Stimulated activated CD4-positive, alpha-beta T cell treated with anti-CD3 and anti-CD28 coated beads, Interleukin-15, amount 100 ng/mL, for 24 hours (primary cell): Measurements from ENCODE around the gene SLC15A3.
"Not testable (repeated sequence)": the region's sequence is repeated elsewhere in the genome, so short reads cannot be mapped to it uniquely, and the experiment has no call there.

Experiments
- DNase-seq: peaks from one replicate; pipeline ENCODE4 v3.0.0-alpha.2; 2020

Gene SLC15A3

DNA sequence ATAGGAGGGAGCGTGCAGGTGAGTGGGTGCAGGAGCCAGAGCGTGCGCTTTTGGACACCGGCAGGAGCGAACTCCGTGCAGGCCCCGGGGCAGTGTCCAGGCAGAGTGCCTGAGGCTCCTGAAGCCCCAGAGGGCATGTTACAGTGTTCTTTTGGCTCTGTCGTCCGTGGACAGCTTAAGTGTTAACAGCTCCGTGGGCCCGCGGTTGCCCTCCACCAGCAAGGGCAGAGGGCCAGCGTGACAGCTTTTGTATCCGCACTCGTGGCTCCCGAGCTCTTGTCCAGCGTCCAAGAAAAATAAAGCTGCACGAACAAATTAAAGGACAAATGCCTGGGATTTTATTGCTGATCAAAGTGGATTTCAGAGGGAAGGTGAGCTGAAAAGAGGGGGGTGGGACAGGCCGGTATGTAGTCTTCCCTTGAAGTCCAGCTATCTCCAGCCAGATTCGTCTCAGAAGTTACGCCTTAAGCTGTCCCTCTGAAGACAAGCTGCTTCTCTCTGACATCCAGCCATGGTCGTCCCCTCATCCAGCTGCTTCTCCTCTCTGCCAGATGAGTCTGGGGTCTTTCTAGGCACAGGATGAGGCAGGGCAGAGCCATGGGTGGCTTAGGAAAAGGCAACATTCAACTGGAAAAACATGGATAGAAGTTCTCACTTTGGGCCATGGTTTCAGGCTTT lies 39.0 kb downstream of the SLC15A3 start:
- DNase-seq: no peak

DNA sequence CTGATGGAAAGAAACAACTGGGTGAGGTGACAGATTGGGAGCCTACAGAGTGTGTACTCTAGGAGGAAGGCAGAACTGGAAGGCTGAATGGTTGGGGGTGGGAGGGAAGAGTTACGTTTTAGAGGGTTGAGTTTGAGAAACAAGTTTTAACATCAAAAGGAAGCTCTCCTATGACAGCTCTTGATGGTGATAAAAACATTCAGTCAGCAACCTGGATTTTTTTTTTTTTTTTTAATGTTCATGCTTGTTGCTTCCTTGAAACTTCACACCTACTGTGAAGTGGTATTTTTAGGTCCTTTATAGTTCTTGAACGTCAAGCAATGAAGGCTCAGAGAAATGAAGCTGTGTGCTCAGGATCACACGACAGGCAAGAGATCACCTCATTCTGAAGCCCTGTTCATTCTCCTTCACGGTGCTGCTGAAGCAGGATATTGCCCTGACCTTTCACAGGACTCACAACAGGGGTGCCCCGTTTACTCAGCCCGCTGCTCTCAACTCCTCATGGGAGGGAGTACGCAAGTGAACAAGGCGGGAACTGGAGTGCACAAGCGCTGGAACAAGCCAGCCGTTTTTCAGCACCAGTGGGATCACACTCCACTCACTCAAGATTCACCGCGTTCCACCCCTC lies 39.6 kb downstream of the SLC15A3 start:
- no peak for DNase-seq

DNA sequence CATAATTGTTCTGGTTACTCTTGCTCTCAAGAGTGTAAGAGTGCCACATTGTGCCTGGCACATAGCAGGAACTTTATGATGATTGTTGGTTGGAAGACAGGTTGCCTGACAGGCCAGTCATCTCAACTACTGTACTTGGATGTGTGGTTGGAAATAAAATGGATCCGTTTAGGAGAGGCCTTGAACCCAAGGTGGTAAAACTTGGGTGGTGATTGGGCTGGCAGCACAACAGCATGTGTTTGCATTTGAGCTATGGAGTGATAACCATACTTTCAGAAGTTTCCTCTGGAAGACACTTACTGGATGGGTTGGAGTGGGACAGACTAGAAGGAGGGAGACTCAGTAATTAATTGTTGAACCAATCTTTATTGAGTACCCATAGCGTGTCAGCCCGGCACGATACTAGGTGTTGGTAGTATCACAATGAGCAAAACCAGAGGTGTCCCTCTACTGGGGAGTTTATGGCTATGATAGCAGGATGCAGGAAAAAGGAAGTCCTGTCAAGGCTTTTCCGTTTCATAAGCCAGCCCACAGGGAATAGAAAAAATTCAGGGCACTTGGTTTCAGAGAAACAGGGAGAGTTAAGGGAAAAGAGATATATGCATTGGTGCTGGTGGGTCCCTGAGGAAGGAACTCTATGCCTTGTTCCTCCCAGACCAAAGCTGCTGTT lies 41.1 kb downstream of the SLC15A3 start:
- no peak for DNase-seq

DNA sequence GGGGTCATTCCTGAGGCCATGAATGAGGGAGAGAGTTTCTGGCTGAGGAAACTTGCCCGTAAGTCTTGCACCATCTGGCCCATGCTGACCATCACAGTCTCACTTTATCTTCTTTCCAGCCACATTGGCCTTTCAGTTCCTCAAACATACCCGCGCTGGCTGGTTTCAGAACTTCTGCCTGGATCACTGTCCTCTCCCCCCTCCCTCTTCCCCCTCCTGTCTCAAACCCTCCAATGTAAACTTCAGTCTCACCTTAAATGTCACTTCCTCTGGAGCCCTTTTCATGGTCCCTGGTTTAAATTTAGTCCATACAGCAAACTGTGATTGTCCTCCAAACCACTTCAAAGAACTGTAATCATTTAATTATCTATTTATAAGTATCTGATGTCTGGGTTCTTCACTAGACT lies 41.7 kb downstream of the SLC15A3 start:
- no peak for DNase-seq

DNA sequence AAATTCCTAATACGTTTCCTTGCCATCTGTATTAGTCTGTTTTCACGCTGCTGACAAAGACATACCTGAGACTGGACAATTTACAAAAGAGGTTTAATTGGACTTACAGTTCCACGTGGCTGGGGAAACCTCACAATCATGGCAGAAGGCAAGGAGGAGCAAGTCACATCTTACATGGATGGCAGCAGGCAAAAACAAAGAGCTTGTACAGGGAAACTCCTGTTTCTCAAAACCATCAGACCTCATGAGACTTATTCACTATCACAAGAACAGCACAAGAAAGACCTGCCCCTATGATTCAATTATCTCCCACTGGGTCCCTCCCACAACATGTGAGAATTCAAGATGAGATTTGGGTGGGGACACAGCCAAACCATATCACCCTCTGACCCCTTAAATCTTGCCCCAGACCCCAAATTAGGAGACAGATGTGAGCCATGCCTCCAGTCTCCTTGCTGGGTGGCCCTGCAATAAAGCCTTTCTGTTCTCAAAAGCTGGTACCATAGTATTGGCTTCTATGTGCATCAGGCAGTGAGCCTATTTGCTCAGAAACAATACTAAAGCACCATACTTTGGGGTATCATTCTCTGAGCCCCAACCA lies 42.2 kb downstream of the SLC15A3 start:
- DNase-seq: not testable (repeated sequence)

DNA sequence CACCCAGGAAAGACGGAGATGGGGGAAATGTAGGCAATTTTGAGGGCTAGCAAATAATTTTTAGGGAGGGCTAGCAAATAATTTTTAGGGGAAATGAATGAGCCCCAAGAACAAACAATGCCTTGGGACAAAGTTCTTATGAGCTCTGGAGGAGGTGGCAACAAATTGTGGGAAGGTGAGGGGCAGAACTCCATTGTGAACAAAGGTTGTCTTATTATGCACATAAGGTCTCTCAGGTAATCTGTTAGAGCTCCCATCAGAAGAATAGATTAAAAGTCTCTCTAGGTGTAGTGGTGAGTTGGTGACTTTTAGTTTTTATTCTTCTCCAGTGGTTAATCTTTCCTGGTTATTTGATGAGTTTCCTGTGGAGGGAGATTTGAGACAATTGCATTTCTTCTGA lies 43.2 kb downstream of the SLC15A3 start:
- no peak for DNase-seq

DNA sequence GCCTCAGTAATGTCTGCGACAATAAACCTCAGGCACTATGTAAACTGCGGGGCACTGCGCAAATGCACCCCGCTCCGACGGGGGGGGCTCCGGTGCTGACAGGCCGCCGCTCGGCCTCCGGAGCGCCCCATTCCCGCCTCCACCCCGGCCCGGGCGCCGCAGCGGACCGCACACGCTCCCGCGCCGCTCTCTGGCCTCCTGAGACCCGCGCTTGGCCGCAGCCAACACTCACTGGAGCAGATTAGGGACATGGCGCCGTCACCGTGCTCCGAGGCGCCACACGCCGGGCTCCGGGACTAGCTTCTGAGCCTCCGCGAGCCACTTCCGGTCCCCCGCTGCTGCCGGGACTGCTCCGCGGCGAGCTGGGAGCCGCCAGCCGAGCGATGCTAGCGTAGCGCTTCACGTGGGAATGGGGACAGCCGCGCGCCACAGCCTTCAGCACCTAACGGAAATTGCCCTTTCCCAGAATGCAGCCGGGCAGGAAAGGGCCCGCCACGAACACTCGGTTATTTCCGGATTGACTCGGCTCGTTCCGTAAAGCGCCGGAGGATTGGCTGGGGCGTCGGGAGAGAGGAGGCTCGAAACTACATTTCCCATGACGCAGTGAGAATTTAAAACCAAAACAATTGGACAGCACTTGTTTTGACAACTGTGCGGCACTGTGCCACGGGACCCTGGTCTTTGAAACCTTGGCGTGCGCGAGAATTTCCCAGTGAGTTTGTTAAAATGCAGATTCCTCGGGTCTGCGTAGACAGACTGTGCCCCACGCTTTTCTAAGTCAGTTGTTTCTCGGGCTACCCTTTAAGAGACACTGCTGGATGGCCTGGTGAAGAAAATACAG lies 45.6 kb downstream of the SLC15A3 start, which contains the start of gene PRPF19:
TSS of gene PRPF19 (minus strand) at position 454 of the 841 bp plus-strand sequence. CDS start at position 251, 203 bp downstream.
- peak; percentile 98 for DNase-seq

DNA sequence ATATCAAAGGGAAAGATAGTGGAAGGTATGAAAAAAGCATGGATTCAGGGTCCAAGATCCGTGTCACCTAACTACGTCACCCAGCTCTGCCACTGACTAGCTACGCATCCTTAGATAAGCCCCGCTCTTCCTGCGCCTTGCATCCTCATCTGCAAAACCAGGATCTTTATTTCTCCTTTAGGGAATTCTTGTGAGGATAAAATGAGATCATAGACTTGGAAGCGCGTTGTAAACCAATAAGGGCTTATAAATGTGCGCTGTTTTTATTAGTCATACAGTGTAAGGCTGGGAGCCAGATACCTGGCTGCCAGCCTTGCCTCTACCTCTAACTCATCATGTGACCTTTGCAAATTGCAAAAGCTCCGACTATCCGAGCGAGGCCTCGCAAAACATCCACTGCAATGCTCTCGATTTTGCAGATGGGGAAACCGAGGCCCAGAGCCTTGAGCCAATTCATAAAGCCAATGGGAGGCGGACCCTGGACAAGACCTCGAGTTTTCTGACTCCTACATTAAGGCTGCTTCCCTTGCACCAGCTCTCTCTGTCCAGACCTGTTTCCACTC lies 46.3 kb downstream of the SLC15A3 start:
- DNase-seq: peak; percentile 33

DNA sequence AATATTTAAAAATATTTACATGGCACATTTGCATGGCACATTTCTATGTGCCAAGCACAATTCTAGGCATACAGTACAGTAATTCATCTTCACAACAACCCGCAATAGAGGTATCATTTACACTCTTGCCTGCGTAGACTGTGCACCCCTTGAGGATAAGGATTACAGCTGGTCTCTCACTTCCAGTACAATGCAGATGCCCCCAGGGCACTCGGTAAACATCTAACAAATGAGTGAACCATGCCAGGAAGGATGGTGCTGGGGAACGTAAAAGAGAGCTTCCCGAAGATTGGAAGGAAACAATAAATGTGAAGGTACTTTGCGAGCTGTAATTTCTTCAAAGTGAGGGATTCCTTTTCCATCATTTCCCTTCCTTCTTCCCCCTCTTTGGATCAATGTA lies 46.9 kb downstream of the SLC15A3 start:
- DNase-seq: no peak

DNA sequence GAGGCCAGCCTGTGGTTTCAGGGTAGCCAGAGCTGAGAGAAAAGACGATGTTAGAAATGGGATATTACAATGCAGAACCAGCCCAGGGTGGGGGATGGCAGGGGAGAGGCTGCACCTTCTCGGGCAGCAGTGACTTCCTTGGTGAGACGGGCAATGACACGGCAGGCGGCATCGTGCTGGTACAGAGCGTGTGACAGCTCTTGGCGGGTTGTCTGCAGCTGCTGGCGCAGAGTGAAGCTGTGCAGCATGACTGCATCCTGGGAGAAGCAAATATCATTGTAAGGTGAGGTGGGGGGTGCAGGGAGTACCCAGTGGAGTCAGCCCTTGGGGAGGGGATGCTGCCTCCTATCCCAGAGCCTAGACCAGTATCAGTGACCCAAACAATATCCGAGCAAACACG lies 49.4 kb downstream of the SLC15A3 start:
- no peak for DNase-seq

DNA sequence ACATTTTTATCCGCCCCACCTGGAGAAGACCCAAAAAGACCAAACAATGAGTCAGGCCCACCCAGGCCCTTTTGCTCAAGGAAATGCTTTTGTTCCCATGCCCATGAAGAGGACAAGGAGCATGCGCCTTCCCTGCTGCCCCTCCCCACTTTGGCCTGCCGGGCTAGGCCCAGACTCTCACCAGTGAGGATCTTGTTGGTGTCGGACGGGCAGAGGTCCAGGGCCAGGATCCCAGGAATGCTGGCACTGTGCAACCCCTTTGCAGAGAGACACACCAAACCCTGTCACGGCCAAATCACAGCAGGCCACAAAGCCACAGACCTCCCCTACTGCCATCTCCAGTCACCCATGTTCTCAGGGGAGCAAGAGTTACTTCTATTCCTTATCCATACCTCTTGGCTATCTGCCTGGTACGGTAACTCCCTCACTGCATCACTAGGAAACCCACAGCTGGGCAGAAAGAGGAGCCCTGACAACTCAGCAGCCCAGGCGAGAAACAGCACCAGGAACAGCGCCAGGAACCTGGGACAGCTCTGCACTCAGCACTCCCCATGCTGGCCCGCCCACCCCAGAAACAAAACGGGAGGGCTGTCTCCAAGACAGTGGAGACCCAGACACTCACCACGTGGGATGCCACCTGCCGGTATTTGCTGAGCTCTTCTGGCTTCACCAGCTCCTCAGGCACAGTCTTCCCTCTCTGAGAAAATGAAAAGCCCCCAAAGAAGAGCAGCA lies 51.1 kb downstream of the SLC15A3 start:
- no peak for DNase-seq

DNA sequence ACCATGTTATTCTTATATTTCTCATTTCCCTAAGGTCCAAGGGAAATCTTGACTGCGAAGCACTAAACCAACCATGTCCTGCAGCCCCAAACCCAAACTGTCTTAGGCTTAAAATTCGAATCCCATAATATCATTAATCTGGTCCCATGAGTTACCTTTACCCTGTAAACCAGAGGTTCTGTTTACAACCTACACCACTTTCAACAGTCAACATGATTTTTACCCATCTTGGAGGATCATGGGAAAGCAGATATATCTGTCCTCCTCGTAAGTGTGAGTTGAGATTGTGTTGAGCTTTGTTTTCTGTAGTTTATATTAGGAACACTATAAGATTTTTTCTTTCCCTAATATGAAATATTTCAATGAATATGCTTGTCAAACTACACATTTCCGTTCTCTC lies 52.0 kb downstream of the SLC15A3 start:
- no peak for DNase-seq

DNA sequence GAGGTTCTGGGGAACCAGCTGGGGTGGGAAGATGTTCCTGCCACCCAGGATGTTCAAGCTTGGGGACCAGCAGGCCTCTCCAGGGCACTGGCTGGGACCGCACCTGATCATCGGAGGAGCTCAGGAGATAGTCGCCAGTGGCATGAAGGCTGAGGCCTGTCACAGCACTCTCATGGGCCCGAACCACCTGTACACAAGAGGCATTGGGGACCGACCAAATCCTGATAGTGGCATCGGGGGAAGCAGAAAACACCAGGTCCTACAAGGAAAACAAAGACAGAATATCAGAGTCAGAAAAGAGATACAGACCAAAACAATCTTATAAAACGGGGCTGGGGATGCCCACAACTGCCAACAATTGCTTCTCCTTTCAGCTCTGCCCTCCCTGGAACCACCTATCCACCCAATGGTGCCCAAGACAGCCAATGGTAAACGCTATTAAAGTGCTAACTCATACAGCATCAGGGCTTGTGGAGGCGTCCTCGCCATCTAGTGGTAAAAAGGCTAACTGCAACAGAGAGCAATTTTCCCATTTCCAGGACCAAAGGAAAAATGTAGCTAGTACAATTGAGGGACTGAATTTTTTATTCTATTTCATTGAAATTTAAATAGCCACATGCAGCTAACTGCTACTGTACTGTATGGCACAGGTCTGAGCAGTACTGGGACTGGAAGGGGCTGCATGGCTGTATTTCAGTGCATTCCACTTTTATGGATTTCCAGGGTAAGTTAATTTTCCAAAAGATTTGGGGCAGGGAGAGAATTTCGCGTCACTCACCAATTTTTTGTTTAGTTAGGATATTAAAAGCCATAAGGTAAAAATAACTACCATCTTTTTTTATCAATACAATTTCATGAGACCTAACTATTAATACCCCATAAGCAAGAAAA lies 52.7 kb downstream of the SLC15A3 start:
- DNase-seq: peak; percentile 26

DNA sequence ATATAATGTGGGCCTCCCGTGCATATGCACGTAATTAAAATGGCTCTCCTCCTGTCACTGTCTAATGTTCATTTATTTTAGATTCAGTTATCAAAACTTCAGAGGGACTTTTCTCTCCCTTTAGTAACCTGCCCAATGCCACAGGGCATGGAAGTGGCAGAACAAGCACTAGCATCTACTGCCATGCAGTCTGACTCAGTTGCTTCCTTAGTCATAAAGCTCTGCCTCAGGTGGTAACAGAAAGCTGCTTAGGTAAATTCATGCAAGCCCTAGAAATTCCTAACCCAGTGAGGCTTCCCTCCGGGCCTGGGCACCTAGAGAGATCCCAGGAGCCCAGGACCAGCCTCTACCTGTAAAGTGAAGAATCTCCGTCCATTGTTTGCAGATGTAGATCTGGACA lies 54.5 kb downstream of the SLC15A3 start:
- DNase-seq: no peak

DNA sequence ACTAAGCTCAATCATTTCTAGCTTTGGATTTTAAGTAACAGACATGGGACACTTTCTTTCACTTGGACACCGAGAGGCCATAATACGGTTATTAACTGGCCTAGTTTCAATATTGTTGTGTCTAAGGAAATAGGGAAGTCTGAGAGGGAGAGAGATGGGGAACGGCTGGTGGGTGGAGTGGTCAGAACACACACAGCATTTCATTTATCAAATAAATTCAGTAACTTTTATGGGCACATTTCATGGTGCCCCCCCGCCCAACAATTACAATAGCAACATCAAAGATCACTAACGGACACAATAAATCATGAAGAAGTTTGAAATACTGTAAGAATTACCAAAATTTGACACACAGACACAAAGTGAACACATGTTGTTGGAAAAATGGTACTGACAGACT lies 56.3 kb downstream of the SLC15A3 start:
- no peak for DNase-seq

DNA sequence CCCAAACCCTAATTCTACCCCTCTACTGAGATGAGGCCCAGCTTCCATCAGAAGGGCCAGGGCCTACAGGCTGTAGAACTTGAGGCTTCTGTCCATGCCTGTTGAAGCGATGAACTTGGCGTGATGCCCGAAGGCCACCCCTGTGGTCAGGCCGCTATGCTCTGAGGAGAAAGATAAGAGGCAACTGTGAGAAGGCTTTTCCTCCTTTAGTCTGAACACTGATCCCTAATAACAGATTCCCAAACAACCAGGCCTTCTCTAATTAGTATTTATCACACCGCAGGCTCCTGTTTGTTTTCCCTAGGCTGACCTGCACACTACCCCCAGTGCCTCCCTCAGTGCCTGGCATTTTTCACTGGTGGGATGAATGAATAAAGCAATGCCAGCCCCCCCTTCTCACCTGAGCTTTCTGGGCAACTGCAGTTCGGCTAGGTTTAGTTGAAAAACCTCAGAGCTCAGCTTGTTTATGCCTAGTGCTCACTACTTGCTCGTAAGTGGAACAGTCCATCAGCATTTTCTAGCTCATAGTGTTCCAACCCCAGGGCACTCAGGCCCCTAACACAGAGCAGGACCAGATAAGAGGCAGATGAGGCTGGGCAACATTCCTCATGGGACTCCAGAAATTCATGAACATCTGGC lies 60.8 kb downstream of the SLC15A3 start:
- no peak for DNase-seq

DNA sequence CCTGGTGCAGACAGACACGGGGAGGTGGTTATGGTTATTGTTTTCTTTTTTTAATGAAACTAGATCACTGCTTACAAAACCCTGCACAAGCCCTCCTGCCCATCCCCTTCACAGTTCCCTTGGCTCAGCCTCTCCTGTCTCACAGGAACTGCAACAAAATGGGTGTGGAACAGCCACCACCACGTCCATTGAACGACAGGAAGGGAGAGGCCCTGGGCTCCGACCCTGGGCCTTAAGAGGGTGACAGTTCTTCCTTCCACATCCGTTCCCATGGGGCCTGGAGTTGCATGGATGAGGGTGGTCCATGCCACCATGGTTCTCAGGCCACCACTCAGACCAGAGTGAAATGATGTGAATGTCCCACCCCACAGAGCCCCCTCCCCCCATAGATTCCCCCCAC lies 61.3 kb downstream of the SLC15A3 start:
- DNase-seq: no peak

DNA sequence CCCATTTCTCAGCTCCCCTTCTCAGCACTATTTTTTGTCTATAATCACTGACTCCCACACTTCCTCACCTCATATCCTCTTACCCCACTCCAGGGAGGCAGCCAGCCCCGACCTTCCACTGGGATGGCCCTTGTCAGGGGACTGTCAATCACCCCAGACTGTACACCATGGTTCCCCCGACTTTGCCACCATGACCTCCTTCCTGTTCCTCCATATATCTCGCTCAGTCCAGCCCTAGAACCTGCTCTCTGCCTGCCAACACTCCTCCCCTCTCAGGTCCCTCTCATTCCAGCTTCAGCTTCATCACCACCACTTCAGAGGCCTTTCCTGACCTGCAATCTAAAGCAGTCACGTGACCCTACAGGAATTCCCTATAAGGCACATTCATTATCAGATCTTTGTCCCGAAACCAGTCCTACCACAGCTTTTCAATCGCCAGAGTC lies 62.1 kb downstream of the SLC15A3 start:
- no peak for DNase-seq

DNA sequence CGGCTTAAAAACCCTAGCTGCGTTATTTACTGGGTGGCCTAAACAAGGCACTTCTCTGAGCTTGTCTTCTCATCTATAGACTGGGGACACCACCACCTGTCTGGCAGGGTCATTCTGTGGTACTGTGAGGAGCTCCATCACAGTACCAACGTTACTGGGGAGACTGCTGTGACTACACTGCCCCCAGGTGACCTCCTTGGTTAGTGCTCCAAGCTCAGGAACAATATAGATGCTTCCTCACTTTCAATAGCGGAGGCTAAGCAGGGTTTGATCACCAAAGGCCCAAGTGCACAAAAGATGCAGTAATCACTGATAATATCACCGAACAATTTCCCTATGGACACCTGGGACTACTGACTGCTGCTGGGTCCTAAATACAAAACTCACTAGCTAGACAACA lies 64.4 kb downstream of the SLC15A3 start:
- peak; percentile 34 for DNase-seq
